ENCODE data around the gene MATN3. TPM values are rescaled to one million over a fixed set of nuclear protein-coding genes. Genes with fewer than 3 reads are reported as not detected.

The MATN3 gene
- total and polyA plus RNA-seq, 9 of the 15 experiments (the other 6 are each of a cell fraction or from before 2014, with no cell fraction given) = not detected

DNA sequence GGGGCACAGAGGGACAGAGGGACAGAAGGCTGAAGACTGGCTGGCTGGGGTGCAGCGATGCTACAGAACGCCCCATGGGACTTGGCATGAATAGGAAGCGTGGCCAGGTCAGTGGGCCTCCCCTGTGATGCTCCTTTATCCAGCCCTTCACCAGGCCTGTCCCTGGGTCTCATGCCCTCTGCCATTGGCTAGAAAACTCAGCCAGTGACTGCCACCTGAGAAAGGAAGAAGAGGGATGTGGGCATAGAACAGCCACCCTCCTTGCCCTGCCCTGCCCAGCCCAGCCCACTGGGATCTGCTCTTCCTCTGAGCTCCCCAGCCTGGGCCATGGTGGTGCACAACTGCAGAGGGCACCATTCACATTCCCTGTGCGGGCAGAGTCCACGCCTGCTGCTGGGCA, 49.5 kb upstream of the MATN3 start:
- H3K9me3 ChIP-seq (replicated peaks; ENCODE audit: control insufficient read depth, insufficient read depth, low read depth, low read length) = no peaks in the 10 kb centered on the region; the same call in 1 of the 2 replicates
- peaks cover 0 to 3% of the 10 kb centered on the region in 2 experiments; a peak in 1 of 5 replicates for H3K4me1 ChIP-seq (replicated peaks in 1 of 2; ENCODE audit: control insufficient read depth in 2 of 2, insufficient read depth in 2 of 2, low read length in 2 of 2)
- CTCF ChIA-PET (ENCODE audit: low intra/inter-chr PET ratio) = no interaction called here
- H3K9me1 ChIP-seq (ENCODE audit: control insufficient read depth, insufficient read depth, low read length) = no peaks in the 10 kb centered on the region
- WGBS (ENCODE audit: insufficient coverage, low coverage, missing lambda C conversion rate) = 50% methylated on average over 5 of the region's 5 CpGs
- TF ChIP-seq, protein P1, sequence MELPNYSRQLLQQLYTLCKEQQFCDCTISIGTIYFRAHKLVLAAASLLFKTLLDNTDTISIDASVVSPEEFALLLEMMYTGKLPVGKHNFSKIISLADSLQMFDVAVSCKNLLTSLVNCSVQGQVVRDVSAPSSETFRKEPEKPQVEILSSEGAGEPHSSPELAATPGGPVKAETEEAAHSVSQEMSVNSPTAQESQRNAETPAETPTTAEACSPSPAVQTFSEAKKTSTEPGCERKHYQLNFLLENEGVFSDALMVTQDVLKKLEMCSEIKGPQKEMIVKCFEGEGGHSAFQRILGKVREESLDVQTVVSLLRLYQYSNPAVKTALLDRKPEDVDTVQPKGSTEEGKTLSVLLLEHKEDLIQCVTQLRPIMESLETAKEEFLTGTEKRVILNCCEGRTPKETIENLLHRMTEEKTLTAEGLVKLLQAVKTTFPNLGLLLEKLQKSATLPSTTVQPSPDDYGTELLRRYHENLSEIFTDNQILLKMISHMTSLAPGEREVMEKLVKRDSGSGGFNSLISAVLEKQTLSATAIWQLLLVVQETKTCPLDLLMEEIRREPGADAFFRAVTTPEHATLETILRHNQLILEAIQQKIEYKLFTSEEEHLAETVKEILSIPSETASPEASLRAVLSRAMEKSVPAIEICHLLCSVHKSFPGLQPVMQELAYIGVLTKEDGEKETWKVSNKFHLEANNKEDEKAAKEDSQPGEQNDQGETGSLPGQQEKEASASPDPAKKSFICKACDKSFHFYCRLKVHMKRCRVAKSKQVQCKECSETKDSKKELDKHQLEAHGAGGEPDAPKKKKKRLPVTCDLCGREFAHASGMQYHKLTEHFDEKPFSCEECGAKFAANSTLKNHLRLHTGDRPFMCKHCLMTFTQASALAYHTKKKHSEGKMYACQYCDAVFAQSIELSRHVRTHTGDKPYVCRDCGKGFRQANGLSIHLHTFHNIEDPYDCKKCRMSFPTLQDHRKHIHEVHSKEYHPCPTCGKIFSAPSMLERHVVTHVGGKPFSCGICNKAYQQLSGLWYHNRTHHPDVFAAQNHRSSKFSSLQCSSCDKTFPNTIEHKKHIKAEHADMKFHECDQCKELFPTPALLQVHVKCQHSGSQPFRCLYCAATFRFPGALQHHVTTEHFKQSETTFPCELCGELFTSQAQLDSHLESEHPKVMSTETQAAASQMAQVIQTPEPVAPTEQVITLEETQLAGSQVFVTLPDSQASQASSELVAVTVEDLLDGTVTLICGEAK (IDR thresholded peaks at IDR 0.05) = no peak
- TF ChIP-seq, protein P1 (CRISPR knock-in tag; IDR thresholded peaks at IDR 0.05) = peak; percentile 28; the same call in 1 of the 2 replicates
- no peak for TF ChIP-seq IFI16 (CRISPR knock-in tag; IDR thresholded peaks at IDR 0.05)
- FAIRE-seq (no peak), ATAC-seq (no peak), DNase-seq (ENCODE audit: extremely low read depth in 1 of 4, low spot score in 3 of 4) (no peak)
- no peak overlapping the region for H3K4me2 ChIP-seq (ENCODE audit: insufficient read depth, low read length)
- H4K20me1 ChIP-seq (replicated peaks; ENCODE audit: control insufficient read depth, insufficient read depth, low read length) = no peaks in the 10 kb centered on the region
- H3K4me3 ChIP-seq = no peak overlapping the region
- H2AFZ ChIP-seq (ENCODE audit: low read depth, low read length) = no peak overlapping the region
- H3K27ac ChIP-seq (ENCODE audit: extremely low read depth, low read depth, low read length) = no peak overlapping the region
- no TSS peak for BruUV-seq (replicated peaks)
- POLR2A ChIA-PET = interaction anchor here (0.9 to 3.5 kb wide), 3 partner anchors 10 to 16 kb away, joined by 3 to 13 read pairs (median 3); partner anchors contain the start of gene LAPTM4A
- intact Hi-C loops (cut with micrococcal nuclease) = no loop called here
- in situ Hi-C loops (cut with MboI) = no loop called here
- no peaks in the 10 kb centered on the region for H3K36me3 ChIP-seq (ENCODE audit: control insufficient read depth, insufficient read depth, low read length)
- no peaks in the 10 kb centered on the region for H3K27me3 ChIP-seq (ENCODE audit: control insufficient read depth in 2 of 2, insufficient read depth in 2 of 2, low read length in 2 of 2)
- H3K79me2 ChIP-seq (ENCODE audit: control insufficient read depth, insufficient read depth, low read length) = no peaks in the 10 kb centered on the region
- no peak overlapping the region for H3K9ac ChIP-seq (ENCODE audit: insufficient read depth in 1 of 2, low read depth in 2 of 2, low read length in 2 of 2)

Data from K562 (cell line).